HG02973 (cell line): ENCODE data around the gene C20orf144.

Experiments used
- ATAC-seq: cut with Tn5 transposase; IDR thresholded peaks from one replicate; pipeline ENCODE4 v1.9.1; 2021; ENCODE audit warnings: moderate library complexity; ENCODE audit not compliant: unreplicated experiment

C20orf144 gene

GRCh38 chr20:33649201-33649681 lies 12.9 kb upstream of the C20orf144 start:
- ATAC-seq, result no peak

GRCh38 chr20:33650111-33650752 lies 11.9 kb upstream of the C20orf144 start:
- no peak for ATAC-seq

DNA sequence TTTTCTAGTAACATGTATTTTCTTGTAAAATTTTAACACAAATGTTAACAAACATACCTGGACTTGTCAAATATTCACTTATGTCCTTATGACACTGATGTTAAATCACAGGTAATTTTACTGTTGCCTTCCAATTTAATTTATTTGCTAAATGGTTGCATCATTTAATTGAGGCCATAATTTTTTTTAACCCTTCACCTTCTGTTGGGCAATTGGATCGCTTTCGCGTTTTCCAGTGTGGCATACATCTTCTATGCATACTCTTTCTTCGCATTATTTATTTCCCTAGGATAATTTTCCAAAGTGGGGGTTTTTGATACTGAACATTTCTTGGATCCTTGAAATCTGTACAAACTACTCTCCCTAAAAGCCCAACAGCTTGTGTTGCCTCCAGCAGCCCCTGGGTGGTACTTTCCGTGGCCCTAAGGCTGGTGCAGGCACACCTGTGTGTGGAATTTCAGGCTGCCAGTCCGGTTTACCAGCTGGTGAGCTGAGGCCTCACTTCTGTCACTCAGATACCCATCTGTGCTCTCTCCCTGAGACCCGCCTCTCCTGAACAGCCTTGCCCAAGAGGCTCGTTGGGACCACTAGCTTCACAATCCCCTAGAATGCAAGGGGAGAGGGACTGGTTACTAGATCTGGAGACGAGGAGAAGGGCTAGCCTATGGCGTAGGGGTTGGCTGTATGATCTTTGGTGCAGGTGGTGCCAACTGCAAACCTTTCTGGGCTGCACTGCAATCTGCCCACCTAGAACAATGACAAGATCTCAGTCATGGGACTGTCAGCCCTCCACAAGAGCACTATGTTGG lies 11.2 kb upstream of the C20orf144 start:
- no peak for ATAC-seq

DNA sequence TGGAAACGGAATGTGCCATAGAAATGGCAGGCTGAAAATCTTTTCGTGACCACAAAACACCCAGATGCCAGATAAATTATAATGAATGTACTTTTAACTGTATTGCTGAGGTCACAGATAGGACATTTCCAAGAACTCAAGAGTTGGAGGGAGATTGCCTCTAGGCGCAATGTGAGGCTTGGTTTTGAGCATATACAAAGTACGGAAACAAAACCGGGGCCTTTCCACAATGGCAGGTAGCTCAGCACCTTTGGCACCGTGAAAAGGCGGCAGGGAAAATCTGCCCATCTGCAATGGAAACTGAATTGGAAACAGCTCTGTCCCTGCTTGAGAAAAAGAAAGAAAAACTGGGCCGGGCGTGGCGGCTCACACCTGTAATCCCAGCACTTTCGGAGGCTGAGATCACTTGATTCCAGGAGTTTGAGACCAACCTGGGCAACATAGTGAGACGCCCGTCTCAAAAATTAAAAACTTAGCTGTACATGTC lies 10.5 kb upstream of the C20orf144 start:
- ATAC-seq, result no peak

DNA sequence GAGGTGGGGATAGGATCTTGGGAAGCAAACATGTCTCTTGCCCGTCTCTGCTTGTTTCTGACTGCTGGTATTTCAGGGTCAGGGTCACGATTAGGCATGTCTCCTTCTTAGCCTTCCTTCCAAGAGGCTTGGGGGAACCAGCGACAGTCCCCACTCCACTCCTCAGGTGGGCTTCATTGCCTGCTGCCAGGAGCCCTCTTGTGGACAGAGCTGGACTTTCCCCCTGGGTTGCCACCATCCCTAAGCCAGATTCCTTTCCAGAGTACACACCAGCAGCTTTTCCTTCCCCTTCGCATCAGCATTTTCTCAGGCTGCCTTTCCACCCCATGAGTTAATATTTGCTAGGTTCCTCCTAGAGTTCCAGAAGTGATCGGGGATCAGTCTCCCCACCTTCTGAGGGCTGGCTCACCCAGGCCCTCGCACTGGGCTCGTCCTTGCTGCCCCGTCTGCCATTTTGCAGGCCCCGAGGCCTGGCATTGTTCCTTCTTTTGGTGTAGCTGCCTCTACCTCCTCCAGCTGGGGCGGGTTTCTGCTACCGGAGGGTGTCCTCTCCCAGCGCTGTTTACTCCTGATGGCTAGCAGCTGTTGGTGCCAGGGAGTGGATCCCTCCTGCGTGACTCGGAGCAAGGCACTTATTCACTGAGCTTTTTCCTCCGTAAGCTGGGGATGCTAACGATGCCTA lies 8.8 kb upstream of the C20orf144 start:
- ATAC-seq, result no peak

- ATAC-seq, result no peak
These were observed 8.1 kb upstream of the C20orf144 start for GRCh38 chr20:33653900-33654596.

DNA sequence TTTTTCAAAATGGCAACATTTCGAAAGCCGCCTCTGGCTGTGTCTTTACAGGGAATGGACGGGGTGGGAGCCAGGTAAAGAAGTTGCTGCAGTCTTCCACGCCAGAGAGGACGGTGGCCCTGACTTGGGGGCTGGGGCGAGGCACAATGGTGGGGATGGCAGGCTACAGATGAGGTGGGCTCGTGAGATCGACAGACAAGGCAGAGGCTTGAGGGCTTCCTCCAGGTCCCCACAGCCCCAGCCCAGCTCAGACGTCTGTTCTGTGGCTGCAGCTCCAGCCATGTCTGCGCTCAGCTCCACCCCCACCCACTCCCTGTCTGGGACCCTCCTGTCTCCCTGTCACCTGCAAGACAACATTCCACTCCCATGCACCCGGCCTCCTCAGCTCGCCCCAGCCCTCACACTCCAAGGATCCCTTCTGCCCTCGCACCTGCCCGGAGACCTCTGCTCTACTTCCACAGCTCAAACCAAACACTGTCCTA lies 7.4 kb upstream of the C20orf144 start:
- ATAC-seq, result no peak

DNA sequence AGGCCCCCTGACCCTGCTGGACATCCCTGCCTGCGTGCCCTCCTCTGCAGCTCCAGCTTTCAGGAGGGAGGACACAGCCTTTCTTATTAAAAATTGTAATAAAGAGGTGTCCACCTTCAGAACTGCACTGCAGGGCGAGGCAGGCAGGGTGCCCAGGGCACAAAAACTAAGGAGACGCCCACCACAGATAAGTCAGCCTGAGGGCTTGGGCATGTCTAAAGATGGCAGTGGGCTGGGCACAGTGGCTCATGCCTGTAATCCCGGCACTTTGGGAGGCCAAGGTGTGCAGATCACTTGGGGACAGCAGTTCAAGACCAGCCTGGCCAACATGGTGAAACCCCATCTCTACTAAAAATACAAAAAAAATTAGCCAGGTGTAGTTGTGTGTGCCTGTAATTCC lies 7.0 kb upstream of the C20orf144 start:
- ATAC-seq, result no peak

- ATAC-seq, result no peak
These were observed 5.9 kb upstream of the C20orf144 start for GRCh38 chr20:33656010-33656782.

GRCh38 chr20:33656783-33657703 lies 5.1 kb upstream of the C20orf144 start:
- ATAC-seq, result no peak

DNA sequence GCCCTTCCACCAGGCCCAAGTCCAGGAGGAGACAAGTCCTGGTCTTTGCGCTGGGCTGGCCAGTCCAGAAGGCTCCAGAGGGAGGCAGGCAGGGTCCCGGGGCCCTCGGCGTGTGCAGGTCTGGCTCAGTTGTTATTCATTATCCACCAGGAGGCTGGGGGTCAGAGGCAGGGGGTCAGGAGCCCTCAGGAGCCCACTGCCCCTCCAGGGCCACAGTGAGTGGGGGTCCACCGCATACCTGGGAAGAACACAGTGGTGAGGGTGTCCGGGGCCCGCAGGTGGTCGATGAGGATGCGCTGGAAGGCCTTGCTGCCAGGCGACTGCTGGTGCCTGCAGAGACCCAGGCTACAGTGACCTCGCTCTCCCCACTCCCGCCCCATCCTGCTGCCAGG lies 4.4 kb upstream of the C20orf144 start:
- no peak for ATAC-seq

DNA sequence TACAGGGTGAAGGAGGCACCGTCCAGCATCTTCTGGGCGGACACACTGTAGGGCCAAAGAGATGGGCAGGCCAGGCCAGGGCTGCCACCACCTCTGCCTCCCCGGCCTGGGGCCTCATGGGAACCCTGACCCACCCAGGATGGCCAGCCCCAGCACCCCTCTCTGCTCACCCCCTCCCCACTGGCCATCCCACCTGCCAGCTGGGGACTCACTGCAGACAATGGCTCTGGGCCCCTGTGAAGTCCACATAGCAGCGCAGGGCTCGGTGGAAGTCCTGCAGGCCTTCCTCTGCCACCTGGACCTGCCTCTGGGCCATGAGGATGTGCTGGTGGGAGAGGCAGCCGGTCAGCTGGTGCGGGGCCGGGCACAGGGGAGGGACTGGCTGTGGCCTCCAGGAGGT lies 3.6 kb upstream of the C20orf144 start:
- ATAC-seq, result no peak

- no peak for ATAC-seq
These were observed 3.2 kb upstream of the C20orf144 start for GRCh38 chr20:33658929-33659328.

DNA sequence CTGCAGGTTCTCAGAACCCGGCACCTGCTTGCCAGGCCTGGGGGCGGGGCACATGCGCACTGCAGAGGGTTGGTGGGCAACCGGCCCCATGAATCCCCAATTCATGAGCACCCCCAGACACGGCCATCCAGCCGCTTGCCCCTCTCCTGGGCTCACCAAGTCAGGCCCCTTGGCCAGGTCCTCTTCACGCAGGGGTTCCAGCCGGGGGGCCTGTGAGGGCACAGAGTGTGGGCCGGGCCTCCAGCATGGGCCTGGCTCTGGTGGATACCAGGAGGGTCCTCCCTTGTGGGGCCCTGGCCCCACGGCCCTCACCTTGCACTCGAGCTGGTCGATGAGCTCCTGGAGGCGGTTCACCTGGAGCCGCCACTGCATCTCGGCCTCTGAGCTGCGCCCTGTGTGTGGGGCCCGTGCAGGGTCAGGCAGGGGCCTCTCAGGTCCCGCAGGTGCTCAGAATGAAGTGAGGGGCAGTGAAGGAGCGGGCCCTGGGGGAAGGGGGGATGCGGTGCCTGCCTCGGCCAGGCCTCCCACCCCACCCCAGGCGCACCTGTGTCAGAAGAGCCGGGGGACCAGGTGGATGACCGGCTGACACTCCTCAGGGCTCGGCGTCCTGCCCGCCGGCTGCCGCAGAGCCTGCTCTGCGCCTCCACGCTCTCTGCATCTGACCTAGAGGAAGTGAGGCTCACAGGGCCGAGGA lies 2.6 kb upstream of the C20orf144 start:
- no peak for ATAC-seq

- ATAC-seq, result no peak
These were observed 2.0 kb upstream of the C20orf144 start for GRCh38 chr20:33660035-33660684.

DNA sequence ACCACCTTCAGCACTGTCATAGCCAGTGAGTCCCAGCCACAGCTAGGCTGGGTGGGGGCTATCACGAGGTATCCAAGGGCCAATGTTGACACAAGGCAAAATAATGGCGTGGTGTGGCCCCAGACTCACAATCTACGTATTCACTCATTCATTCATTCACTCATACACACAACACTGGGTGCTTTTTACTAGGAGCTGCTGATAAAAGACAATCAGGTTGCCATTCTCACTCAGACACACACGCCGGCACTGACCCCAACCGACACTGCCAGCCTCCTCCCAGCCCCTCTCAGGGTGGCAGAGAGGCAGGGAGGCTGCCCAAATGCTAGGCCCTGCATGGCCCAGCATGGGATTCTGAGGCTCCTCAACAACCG lies 1.5 kb upstream of the C20orf144 start:
- no peak for ATAC-seq

GRCh38 chr20:33663161-33664084 lies 1.3 kb downstream of the C20orf144 start:
- ATAC-seq, result peak; percentile 38
